ENCODE results near the gene TAOK3.

DNA sequence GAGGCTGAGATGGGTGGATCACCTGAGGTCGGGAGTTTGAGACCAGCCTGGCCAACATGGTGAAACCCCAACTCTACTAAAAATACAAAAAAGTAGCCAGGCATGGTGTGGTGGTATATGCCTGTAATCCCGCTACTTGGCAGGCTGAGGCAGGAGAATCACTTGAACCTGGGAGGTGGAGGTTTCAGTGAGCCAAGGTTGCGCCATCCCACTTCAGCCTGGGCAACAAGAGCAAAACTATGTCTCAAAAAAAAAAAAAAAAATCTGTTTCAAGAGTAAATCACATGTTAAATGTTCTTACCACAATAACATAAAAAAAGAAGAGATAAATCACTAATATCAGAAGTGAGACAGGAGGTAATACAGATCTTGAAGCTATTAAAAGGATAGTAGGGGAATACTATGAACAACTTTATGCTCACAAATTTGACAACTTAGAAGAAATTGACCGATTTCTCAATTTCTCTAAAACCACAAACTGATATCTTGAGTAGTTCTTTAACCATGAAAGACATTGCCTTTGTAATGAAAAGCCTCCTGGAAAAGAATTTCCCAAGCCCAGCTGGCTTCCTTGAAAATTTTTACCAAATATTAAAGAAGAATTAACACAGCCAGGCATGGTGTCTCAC is 37.7 kb downstream of the TAOK3 start:
- TF ChIP-seq, protein P1, sequence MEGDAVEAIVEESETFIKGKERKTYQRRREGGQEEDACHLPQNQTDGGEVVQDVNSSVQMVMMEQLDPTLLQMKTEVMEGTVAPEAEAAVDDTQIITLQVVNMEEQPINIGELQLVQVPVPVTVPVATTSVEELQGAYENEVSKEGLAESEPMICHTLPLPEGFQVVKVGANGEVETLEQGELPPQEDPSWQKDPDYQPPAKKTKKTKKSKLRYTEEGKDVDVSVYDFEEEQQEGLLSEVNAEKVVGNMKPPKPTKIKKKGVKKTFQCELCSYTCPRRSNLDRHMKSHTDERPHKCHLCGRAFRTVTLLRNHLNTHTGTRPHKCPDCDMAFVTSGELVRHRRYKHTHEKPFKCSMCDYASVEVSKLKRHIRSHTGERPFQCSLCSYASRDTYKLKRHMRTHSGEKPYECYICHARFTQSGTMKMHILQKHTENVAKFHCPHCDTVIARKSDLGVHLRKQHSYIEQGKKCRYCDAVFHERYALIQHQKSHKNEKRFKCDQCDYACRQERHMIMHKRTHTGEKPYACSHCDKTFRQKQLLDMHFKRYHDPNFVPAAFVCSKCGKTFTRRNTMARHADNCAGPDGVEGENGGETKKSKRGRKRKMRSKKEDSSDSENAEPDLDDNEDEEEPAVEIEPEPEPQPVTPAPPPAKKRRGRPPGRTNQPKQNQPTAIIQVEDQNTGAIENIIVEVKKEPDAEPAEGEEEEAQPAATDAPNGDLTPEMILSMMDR (IDR thresholded peaks at IDR 0.05; ENCODE audit: low read depth, low read length, poor library complexity, severe bottlenecking), result no peak
- no peak for TF ChIP-seq EZH2phosphoT487 (IDR thresholded peaks at IDR 0.05; ENCODE audit: borderline replicate concordance, low read length)

Data from DOHH2 (cell line).